HepG2 (cell line): ENCODE data around the gene RPL31. TPM values are rescaled to one million over a fixed set of nuclear protein-coding genes. Genes with fewer than 3 reads are reported as not detected.

Experiments used
- ATAC-seq: fragments of 200-7000 bp; cut with Tn5 transposase; 3 replicates; pipeline ENCODE4 v1.9.1; 2020; ENCODE audit warnings: mild to moderate bottlenecking, moderate library complexity
- BruUV-seq: library from RNA; stranded (reverse); fragments of 400-500 nt; replicated peaks from 2 replicates; lab custom pipeline; 2021; lab: Mats Ljungman, UMichigan
- CTCF ChIA-PET: fragments of 300-600 bp; formaldehyde crosslinking; extraction: SDS; loops from one replicate; lab custom pipeline; 2021; ENCODE audit warnings: low total read pairs, inconsistent platforms, low intra/inter-chr PET ratio; lab: Yijun Ruan, JAX
- POLR2A ChIA-PET: fragments of 350-600 bp; sonication (Branson Sonifier 250); formaldehyde crosslinking; loops from one replicate; lab custom pipeline; 2020; ENCODE audit warnings: antibody characterized with exemption, inconsistent platforms; lab: Yijun Ruan, JAX
- DNase-seq: peaks from one replicate; pipeline ENCODE4 v3.0.0-alpha.2; 2015; ENCODE audit warnings: low spot score
- FAIRE-seq: peaks from 3 replicates; lab custom pipeline; 2011; peaks lifted over from hg19 to GRCh38; lab: Jason Lieb, UNC
- H2AFZ ChIP-seq: one replicate; pipeline ENCODE4 v1.6.1; 2011; ENCODE audit warnings: low read length, inconsistent platforms
- H3K27ac ChIP-seq: fragments of 300-600 bp; 3 replicates; pipeline ENCODE4 v1.8.0; 2011; ENCODE audit warnings: mixed run types, mild to moderate bottlenecking, mixed read lengths, low read length, inconsistent platforms; ENCODE audit not compliant: insufficient read depth; ENCODE audit errors: extremely low read length
- H3K27me3 ChIP-seq, 2 experiments: fragments of 200-600 bp in 1 of 2; 2 replicates in 1 of 2; 3 replicates in 1 of 2; pipeline versions ENCODE4 v1.6.0 to v1.8.0; 2011; ENCODE audit warnings: low read length in 2 of 2, mild to moderate bottlenecking in 2 of 2, moderate library complexity in 2 of 2, inconsistent platforms in 1 of 2; ENCODE audit not compliant: insufficient read depth in 2 of 2, control insufficient read depth in 1 of 2
- H3K36me3 ChIP-seq, 2 experiments: fragments of 200-600 bp in 1 of 2; replicated peaks in 1 of 2; 2 replicates in 1 of 2; 3 replicates in 1 of 2; pipeline versions ENCODE4 v1.5.1 to v1.8.0; 2011; ENCODE audit warnings: low read length in 2 of 2, inconsistent platforms in 1 of 2; ENCODE audit not compliant: insufficient read depth in 2 of 2, control insufficient read depth in 1 of 2
- H3K4me1 ChIP-seq: 2 replicates; pipeline ENCODE4 v1.5.1; 2012; ENCODE audit warnings: low read length, inconsistent platforms; ENCODE audit not compliant: insufficient read depth
- H3K4me2 ChIP-seq: 2 replicates; pipeline ENCODE4 v1.6.0; 2011; ENCODE audit warnings: low read depth, low read length, inconsistent platforms
- H3K4me3 ChIP-seq, 3 experiments: fragments of 200-600 bp in 1 of 3; sonication (generic), shearing (Covaris generic) in 1 of 3; replicated peaks in 1 of 3; 2 replicates each; pipeline ENCODE4 v1.5.1; 2011 to 2016; ENCODE audit warnings: low read length in 3 of 3, inconsistent platforms in 2 of 3, low read depth in 2 of 3, mild to moderate bottlenecking in 2 of 3, control low read depth in 1 of 3, mixed read lengths in 1 of 3; ENCODE audit not compliant: insufficient read depth in 1 of 3
- H3K79me2 ChIP-seq: one replicate; pipeline ENCODE4 v1.6.1; 2011; ENCODE audit warnings: low read length, inconsistent platforms; ENCODE audit not compliant: insufficient read depth
- H3K9ac ChIP-seq: 2 replicates; pipeline ENCODE4 v1.6.0; 2011; ENCODE audit warnings: mild to moderate bottlenecking, low read depth, low read length, inconsistent platforms; ENCODE audit not compliant: insufficient read depth
- H3K9me3 ChIP-seq: 2 replicates; pipeline ENCODE4 v1.5.1; 2012; ENCODE audit warnings: mild to moderate bottlenecking, low read length
- H4K20me1 ChIP-seq: 2 replicates; pipeline ENCODE4 v1.6.0; 2011; ENCODE audit warnings: inconsistent platforms, mild to moderate bottlenecking, low read length, moderate library complexity; ENCODE audit not compliant: insufficient read depth
- AKAP8 ChIP-seq: sonication (generic); formaldehyde crosslinking; IDR thresholded peaks from 2 replicates; pipeline ENCODE4 v1.5.1; 2020; ENCODE audit warnings: mild to moderate bottlenecking, missing genetic modification reagents
- FOSL2 ChIP-seq: sonication (generic); formaldehyde crosslinking; IDR thresholded peaks from 2 replicates; pipeline ENCODE4 v1.4.0; 2020; ENCODE audit warnings: missing genetic modification reagents
- FOXP1 ChIP-seq, 2 experiments: fragments of 450-650 bp in 1 of 2; IDR thresholded peaks; 2 replicates each; pipeline ENCODE4 v1.6.1; 2017 to 2018; ENCODE audit warnings: antibody characterized with exemption in 1 of 2
- KDM2A ChIP-seq: sonication (generic); formaldehyde crosslinking; IDR thresholded peaks from 2 replicates; pipeline ENCODE4 v1.4.0; 2020; ENCODE audit warnings: low read depth, missing genetic modification reagents, borderline replicate concordance
- KDM3A ChIP-seq: IDR thresholded peaks from 2 replicates; pipeline ENCODE4 v1.6.1; 2018; ENCODE audit warnings: low read depth, missing compliant biosample characterization
- MBD4 ChIP-seq: IDR thresholded peaks from 2 replicates; pipeline ENCODE4 v1.6.1; 2012; ENCODE audit warnings: low read length, inconsistent platforms, borderline replicate concordance
- POLR2AphosphoS5 ChIP-seq: IDR thresholded peaks from 2 replicates; pipeline ENCODE4 v1.6.1; 2012; ENCODE audit warnings: low read depth, low read length
- RBM22 ChIP-seq: fragments of 200-400 bp; formaldehyde crosslinking; optimal IDR thresholded peaks from 2 replicates; pipeline ENCODE3; 2017; ENCODE audit warnings: mild to moderate bottlenecking, low read length, moderate library complexity
- SALL2 ChIP-seq: sonication (generic); formaldehyde crosslinking; IDR thresholded peaks from 2 replicates; pipeline ENCODE4 v1.8.1; 2023; ENCODE audit warnings: mild to moderate bottlenecking, missing genetic modification reagents, inconsistent platforms
- SMC3 ChIP-seq: IDR thresholded peaks from 2 replicates; pipeline ENCODE4 v1.6.1; 2011; ENCODE audit warnings: low read length, improper control_type of control experiment
- ZNF263 ChIP-seq: sonication (generic); formaldehyde crosslinking; IDR thresholded peaks from 2 replicates; pipeline ENCODE4 v1.4.0; 2020; ENCODE audit warnings: missing genetic modification reagents
- ZNF331 ChIP-seq: sonication (generic); formaldehyde crosslinking; IDR thresholded peaks from 2 replicates; pipeline ENCODE4 v1.4.0; 2020; ENCODE audit warnings: missing genetic modification reagents
- ZSCAN12 ChIP-seq: sonication (generic); formaldehyde crosslinking; IDR thresholded peaks from 2 replicates; pipeline ENCODE4 v1.9.0; 2021; ENCODE audit warnings: mild to moderate bottlenecking, missing genetic modification reagents
- WGBS: methylation state at CpG from one replicate; pipeline ENCODE4 v1.1.6; 2017; ENCODE audit warnings: low lambda C conversion rate; 5-methylcytosine and 5-hydroxymethylcytosine counted together
- in situ Hi-C: cut with HindIII; loops from 2 replicates; pipeline ENCODE4 v1.10.0; 2017; ENCODE audit warnings: low pct_unique_long_range_greater_than_20kb; ENCODE audit not compliant: extremely low pct_ligation_motif_present
- intact Hi-C: fragments of 100-400 bp; cut with micrococcal nuclease; formaldehyde crosslinking; loops from one replicate; pipeline ENCODE4 v1.10.0; 2022; ENCODE audit not compliant: unreplicated experiment
- polyA plus RNA-seq, 8 experiments: library from polyadenylated mRNA; depleted of rRNA in 3 of 8; stranded (reverse) in 7 of 8; unstranded in 1 of 8; fragments of >200 nt; fragmentation: Illumina TruSeq in 4 of 8; extraction: Trizol in 4 of 8; gene quantifications; 2 replicates each; pipeline versions ENCODE4 v1.2.1 to v1.2.3, GENCODE V29; 2011 to 2016; ENCODE audit warnings: low read depth in 4 of 8, missing spikeins in 1 of 8, mixed read lengths in 1 of 8; ENCODE audit not compliant: insufficient read depth in 1 of 8
- total RNA-seq, 5 experiments: library from RNA; depleted of rRNA; stranded (reverse); fragments of >200 nt; fragmentation: Illumina TruSeq; extraction: Trizol; gene quantifications; 2 replicates each; pipeline ENCODE4 v1.2.3, GENCODE V29; 2016; ENCODE audit warnings: low read depth in 1 of 5
- TF ChIP-seq, protein P1 (sequence below): sonication (generic); formaldehyde crosslinking; IDR thresholded peaks from 2 replicates; pipeline ENCODE4 v1.4.0; 2020; ENCODE audit warnings: missing genetic modification reagents
- TF ChIP-seq, protein P2 (sequence below): IDR thresholded peaks from 2 replicates; pipeline ENCODE4 v1.6.1; 2018; ENCODE audit warnings: missing genetic modification reagents, mild to moderate bottlenecking, missing compliant biosample characterization
- TF ChIP-seq, protein P3 (sequence below): sonication (generic); formaldehyde crosslinking; IDR thresholded peaks from 2 replicates; pipeline ENCODE4 v1.5.0; 2020; ENCODE audit warnings: missing genetic modification reagents
- TF ChIP-seq, protein P4 (sequence below): sonication (generic); formaldehyde crosslinking; IDR thresholded peaks from 2 replicates; pipeline ENCODE4 v1.5.1; 2020; ENCODE audit warnings: missing genetic modification reagents, mild to moderate bottlenecking, borderline replicate concordance

Gene RPL31
- total and polyA plus RNA-seq, 2 of the 13 experiments (the other 11 are each of a cell fraction or from before 2014, with no cell fraction given) = 3,331 to 3,582 TPM

DNA sequence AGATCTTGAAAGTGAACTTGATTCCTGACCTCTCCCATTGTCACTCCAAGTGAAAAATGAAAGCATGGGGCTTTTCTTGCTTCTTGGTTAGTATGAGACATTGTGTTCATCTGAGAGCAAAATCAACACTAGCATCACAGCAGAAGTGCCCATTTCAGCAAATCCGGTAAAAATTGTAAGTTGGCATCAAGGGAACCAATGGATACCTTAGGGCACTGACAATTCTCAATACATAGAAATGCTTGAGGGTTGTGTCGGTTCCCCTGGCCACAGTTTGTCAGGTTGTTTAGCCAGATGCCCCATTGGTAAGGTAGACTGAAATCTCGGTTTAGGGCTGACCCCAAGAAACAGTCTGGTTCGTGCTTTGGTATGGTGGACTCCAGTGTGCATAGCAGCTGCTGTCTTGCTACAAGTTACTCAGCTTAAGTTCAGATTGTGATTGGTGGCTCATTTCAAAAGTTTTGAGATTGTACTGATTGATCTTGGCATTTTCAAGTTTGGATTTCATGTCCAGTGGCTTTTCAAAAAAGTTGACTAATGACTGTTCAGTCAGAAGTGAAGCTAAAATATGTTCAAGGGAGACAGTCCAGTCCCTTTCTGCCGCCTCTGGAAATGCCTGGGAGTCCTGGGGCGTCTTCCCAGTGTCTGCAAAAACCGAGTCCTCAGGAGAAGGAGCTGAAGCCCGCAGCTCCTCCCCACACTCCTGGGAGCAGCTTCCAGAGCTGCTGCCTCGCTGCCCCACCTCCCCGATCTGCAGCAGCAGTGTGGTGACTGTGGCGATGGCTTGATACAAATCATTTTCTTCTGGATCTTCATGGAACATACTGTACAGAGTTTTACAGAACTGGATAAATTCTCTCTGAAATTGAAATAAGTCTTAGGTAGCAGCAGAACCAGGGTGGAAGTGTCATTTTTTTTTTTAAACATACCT, 5.6 kb downstream of the RPL31 start (continued):
- TF ChIP-seq MBD4 (peak; percentile 52; the same call in 1 of the 2 replicates), ZNF263 (CRISPR knock-in tag) (no peak), ZNF331 (CRISPR knock-in tag) (no peak), SMC3 (no peak), AKAP8 (CRISPR knock-in tag) (0 out of 2 replicates have a peak, but pooled peaks have one; percentile 35)

DNA sequence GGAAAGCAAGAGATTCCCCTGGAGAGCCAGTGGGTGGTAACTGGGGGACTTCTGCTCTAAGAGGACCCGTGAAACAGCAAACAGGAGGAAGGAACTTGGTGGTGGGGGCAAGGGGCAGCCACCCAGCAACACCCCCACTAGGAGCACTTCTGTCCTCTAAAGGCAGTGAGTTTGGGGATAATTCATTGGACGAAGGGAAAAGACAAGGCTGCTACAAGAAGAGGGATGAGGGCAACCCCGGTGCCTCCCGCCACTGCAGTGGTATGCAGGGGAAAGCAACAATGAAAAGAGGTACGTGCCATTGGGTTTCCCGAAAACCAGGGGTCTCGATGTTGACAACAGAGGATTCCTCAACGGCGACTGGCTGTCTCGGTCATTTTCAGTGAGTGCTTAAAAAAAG, 9.1 kb downstream of the RPL31 start:
- Histone ChIP-seq H3K9ac (no peak overlapping the region), H3K9me3 (no peaks in the 10 kb centered on the region), H3K36me3 (peaks cover 14 to 66% of the 10 kb centered on the region in 2 experiments), H4K20me1 (peaks cover 29% of the 10 kb centered on the region), H2AFZ (no peak overlapping the region), H3K27me3 (no peaks in the 10 kb centered on the region), H3K79me2 (peaks cover 6% of the 10 kb centered on the region), H3K4me1 (peaks cover 5% of the 10 kb centered on the region), H3K27ac (no peak overlapping the region), H3K4me3 (no peak overlapping the region), H3K4me2 (no peak overlapping the region)
- DNase-seq = no peak
- FAIRE-seq = no peak
- intact Hi-C loops (loop anchor here (5.0 kb wide), 1 partner anchor 196 kb away; no protein-coding TSS in a partner anchor), in situ Hi-C loops (no loop called here)
- WGBS = 98% methylated on average over 10 of the region's 10 CpGs
- ChIA-PET POLR2A (interaction anchor here (1.8 kb wide), 1 partner anchor 8 kb away, joined by 17 read pairs; the partner anchor contains the start of gene RPL31), CTCF (interaction anchor here (3.9 kb wide), 1 partner anchor 141 kb away, joined by 53 read pairs; the partner anchor contains the start of gene TBC1D8)
- BruUV-seq = no TSS peak
- ATAC-seq = no peak; the same call in 2 of the 3 replicates
- TF ChIP-seq SALL2 (no peak), KDM2A (CRISPR knock-in tag) (peak; percentile 24; the same call in 1 of the 2 replicates), KDM3A (CRISPR knock-in tag) (no peak), POLR2AphosphoS5 (peak; percentile 38), FOXP1 (IDR thresholded peaks at IDR 0.05) (no peak), FOXP1 (CRISPR knock-in tag; IDR thresholded peaks at IDR 0.05) (no peak), RBM22 (peak; percentile 74), ZSCAN12 (no peak), FOSL2 (no peak)
- TF ChIP-seq, protein P1, sequence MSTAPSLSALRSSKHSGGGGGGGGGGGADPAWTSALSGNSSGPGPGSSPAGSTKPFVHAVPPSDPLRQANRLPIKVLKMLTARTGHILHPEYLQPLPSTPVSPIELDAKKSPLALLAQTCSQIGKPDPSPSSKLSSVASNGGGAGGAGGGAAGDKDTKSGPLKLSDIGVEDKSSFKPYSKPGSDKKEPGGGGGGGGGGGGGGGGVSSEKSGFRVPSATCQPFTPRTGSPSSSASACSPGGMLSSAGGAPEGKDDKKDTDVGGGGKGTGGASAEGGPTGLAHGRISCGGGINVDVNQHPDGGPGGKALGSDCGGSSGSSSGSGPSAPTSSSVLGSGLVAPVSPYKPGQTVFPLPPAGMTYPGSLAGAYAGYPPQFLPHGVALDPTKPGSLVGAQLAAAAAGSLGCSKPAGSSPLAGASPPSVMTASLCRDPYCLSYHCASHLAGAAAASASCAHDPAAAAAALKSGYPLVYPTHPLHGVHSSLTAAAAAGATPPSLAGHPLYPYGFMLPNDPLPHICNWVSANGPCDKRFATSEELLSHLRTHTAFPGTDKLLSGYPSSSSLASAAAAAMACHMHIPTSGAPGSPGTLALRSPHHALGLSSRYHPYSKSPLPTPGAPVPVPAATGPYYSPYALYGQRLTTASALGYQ (CRISPR knock-in tag) = no peak
- TF ChIP-seq, protein P2, sequence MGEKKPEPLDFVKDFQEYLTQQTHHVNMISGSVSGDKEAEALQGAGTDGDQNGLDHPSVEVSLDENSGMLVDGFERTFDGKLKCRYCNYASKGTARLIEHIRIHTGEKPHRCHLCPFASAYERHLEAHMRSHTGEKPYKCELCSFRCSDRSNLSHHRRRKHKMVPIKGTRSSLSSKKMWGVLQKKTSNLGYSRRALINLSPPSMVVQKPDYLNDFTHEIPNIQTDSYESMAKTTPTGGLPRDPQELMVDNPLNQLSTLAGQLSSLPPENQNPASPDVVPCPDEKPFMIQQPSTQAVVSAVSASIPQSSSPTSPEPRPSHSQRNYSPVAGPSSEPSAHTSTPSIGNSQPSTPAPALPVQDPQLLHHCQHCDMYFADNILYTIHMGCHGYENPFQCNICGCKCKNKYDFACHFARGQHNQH (CRISPR knock-in tag) = no peak
- TF ChIP-seq, protein P3, sequence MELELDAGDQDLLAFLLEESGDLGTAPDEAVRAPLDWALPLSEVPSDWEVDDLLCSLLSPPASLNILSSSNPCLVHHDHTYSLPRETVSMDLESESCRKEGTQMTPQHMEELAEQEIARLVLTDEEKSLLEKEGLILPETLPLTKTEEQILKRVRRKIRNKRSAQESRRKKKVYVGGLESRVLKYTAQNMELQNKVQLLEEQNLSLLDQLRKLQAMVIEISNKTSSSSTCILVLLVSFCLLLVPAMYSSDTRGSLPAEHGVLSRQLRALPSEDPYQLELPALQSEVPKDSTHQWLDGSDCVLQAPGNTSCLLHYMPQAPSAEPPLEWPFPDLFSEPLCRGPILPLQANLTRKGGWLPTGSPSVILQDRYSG (CRISPR knock-in tag) = no peak
- TF ChIP-seq, protein P4, sequence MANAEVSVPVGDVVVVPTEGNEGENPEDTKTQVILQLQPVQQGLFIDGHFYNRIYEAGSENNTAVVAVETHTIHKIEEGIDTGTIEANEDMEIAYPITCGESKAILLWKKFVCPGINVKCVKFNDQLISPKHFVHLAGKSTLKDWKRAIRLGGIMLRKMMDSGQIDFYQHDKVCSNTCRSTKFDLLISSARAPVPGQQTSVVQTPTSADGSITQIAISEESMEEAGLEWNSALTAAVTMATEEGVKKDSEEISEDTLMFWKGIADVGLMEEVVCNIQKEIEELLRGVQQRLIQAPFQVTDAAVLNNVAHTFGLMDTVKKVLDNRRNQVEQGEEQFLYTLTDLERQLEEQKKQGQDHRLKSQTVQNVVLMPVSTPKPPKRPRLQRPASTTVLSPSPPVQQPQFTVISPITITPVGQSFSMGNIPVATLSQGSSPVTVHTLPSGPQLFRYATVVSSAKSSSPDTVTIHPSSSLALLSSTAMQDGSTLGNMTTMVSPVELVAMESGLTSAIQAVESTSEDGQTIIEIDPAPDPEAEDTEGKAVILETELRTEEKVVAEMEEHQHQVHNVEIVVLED = no peak
